H1 (cell line): ENCODE results near the gene TMCC1. TPM values are rescaled to one million over a fixed set of nuclear protein-coding genes. Genes with fewer than 3 reads are reported as not detected.

Experiments
- CHD1 ChIP-seq: IDR thresholded peaks from 2 replicates; pipeline ENCODE4 v1.6.1; 2012; ENCODE audit warnings: low read depth, low read length, improper control_type of control experiment
- GABPA ChIP-seq: IDR thresholded peaks from 2 replicates; pipeline ENCODE4 v1.6.1; 2011; ENCODE audit warnings: mild to moderate bottlenecking, low read length, moderate library complexity, borderline replicate concordance; ENCODE audit not compliant: insufficient read depth
- JUND ChIP-seq: IDR thresholded peaks from 2 replicates; pipeline ENCODE4 v1.6.1; 2011; ENCODE audit warnings: mild to moderate bottlenecking, improper control_type of control experiment, low read length
- SIN3A ChIP-seq, 2 experiments: IDR thresholded peaks in 1 of 2; conservative IDR thresholded peaks in 1 of 2; 2 replicates each; pipeline ENCODE4 v1.6.1; 2011 to 2012; ENCODE audit warnings: low read length in 2 of 2, improper control_type of control experiment in 1 of 2, low read depth in 1 of 2, mild to moderate bottlenecking in 1 of 2
- SRF ChIP-seq: IDR thresholded peaks from 2 replicates; pipeline ENCODE4 v1.6.1; 2011; ENCODE audit warnings: mild to moderate bottlenecking, low read depth, low read length, moderate library complexity
- TAF1 ChIP-seq: IDR thresholded peaks from 2 replicates; pipeline ENCODE4 v1.6.1; 2011; ENCODE audit warnings: mild to moderate bottlenecking, low read depth, low read length
- TEAD4 ChIP-seq: IDR thresholded peaks from 2 replicates; pipeline ENCODE4 v1.6.1; 2012; ENCODE audit warnings: low read depth, low read length, inconsistent platforms, mixed read lengths
- polyA plus RNA-seq, 7 experiments: library from polyadenylated mRNA; depleted of rRNA in 3 of 7; stranded (reverse) in 5 of 7; unstranded in 2 of 7; fragments of >200 nt in 5 of 7; fragments of 200-250 nt in 2 of 7; gene quantifications; 1 replicate in 5 of 7; 2 replicates in 1 of 7; 4 replicates in 1 of 7; pipeline versions ENCODE4 v1.2.1 to v1.2.3, GENCODE V29; 2011 to 2013; ENCODE audit warnings: missing spikeins in 2 of 7, mixed read lengths in 2 of 7
- total RNA-seq: library from RNA; stranded (reverse); fragmentation: NEBNext Ultra II Directional; extraction: Animal tissue kit (Norgen Biotek cat#: 25700); gene quantifications from 2 replicates; pipeline ENCODE4 v1.2.1, GENCODE V29; 2021
- TF ChIP-seq, protein P1 (sequence below): IDR thresholded peaks from 2 replicates; pipeline ENCODE4 v1.6.1; 2012; ENCODE audit warnings: inconsistent platforms
- TF ChIP-seq, protein P2 (sequence below): IDR thresholded peaks from 2 replicates; pipeline ENCODE4 v1.6.1; 2011; ENCODE audit warnings: low read length, improper control_type of control experiment

The TMCC1 gene
- total and polyA plus RNA-seq, 2 of the 8 experiments (the other 6 are each of a cell fraction or from before 2014, with no cell fraction given), result 10.4 to 27.1 TPM

DNA sequence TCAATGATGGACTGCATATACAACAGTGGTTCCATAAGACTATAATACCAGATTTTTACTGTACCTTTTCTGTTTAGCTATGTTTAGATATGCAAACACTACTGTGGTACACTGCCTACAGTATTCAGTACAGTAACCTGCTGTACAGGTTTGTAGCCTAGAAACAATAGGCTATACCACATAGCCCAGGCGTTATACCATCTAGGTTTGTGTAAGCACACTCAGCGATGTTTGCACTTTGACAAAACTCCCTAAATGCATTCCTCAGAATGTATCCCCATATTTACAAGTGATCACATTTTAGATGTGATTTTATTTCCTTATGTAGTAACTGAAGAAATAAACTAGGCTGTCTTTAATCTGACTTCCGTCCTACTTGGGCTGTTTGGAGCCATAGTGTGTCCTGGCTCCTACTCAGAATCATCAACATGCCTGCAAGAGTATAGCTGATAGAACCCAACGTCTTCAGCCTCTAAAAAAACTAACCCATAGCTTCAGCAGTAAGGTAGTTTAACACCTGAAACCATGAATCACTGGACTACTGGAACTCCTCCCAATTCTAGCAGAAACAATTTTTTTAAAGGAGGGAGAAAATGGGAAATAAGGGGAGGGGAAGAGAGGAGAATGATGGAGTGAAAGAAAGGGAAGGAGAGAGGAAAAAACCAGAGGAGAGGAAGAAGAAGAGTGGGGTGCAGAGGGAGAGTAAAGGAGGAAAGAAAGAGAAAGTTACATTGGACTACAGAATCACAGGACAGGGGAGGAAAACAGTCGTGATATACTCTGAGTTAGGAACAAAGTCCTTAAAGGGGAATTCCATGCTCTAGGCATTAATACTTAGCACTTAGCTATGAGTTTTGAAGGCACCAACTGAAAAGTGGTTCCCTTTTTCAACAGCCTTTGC is 219.4 kb downstream of the TMCC1 start (continued):
- TF ChIP-seq GABPA, result no peak
- TF ChIP-seq, protein P1, sequence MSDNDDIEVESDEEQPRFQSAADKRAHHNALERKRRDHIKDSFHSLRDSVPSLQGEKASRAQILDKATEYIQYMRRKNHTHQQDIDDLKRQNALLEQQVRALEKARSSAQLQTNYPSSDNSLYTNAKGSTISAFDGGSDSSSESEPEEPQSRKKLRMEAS, result no peak
- TF ChIP-seq SRF, result no peak
- TF ChIP-seq CHD1, result no peak
- TF ChIP-seq TAF1, result no peak
- TF ChIP-seq JUND, result no peak
- TF ChIP-seq, protein P2, sequence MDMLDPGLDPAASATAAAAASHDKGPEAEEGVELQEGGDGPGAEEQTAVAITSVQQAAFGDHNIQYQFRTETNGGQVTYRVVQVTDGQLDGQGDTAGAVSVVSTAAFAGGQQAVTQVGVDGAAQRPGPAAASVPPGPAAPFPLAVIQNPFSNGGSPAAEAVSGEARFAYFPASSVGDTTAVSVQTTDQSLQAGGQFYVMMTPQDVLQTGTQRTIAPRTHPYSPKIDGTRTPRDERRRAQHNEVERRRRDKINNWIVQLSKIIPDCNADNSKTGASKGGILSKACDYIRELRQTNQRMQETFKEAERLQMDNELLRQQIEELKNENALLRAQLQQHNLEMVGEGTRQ, result no peak
- TF ChIP-seq TEAD4, result no peak
- TF ChIP-seq SIN3A (conservative IDR thresholded peaks at IDR 0.05 in 1 of 2, IDR thresholded peaks at IDR 0.05 in 1 of 2; ENCODE audit: low read depth in 1 of 2, low read length in 2 of 2), result no peak
